Adipocyte (in vitro differentiated cells): ENCODE data around the gene EEF1AKMT3.

ENCODE experiments used
- DNase-seq: peaks from one replicate; pipeline ENCODE4 v3.0.0-alpha.2; 2015; ENCODE audit warnings: low read depth
- H3K27me3 ChIP-seq: replicated peaks from 2 replicates; pipeline ENCODE4 v1.7.0; 2013; ENCODE audit warnings: mild to moderate bottlenecking, low read length, moderate library complexity; ENCODE audit not compliant: control insufficient read depth, insufficient read depth
- H3K36me3 ChIP-seq: 2 replicates; pipeline ENCODE4 v1.7.0; 2013; ENCODE audit warnings: low read length, mild to moderate bottlenecking, moderate library complexity; ENCODE audit not compliant: control insufficient read depth, insufficient read depth, severe bottlenecking
- H3K4me1 ChIP-seq: 2 replicates; pipeline ENCODE4 v1.7.0; 2013; ENCODE audit warnings: mild to moderate bottlenecking, low read length, moderate library complexity; ENCODE audit not compliant: control insufficient read depth, insufficient read depth
- H3K4me3 ChIP-seq: 2 replicates; pipeline ENCODE4 v1.7.0; 2013; ENCODE audit warnings: mild to moderate bottlenecking, low read length, moderate library complexity
- H3K9ac ChIP-seq: 2 replicates; pipeline ENCODE4 v1.7.0; 2013; ENCODE audit warnings: mild to moderate bottlenecking, low read length, moderate library complexity
- H3K9me3 ChIP-seq: 2 replicates; pipeline ENCODE4 v1.7.0; 2013; ENCODE audit warnings: mild to moderate bottlenecking, low read length, moderate library complexity; ENCODE audit not compliant: control insufficient read depth

EEF1AKMT3 gene

DNA sequence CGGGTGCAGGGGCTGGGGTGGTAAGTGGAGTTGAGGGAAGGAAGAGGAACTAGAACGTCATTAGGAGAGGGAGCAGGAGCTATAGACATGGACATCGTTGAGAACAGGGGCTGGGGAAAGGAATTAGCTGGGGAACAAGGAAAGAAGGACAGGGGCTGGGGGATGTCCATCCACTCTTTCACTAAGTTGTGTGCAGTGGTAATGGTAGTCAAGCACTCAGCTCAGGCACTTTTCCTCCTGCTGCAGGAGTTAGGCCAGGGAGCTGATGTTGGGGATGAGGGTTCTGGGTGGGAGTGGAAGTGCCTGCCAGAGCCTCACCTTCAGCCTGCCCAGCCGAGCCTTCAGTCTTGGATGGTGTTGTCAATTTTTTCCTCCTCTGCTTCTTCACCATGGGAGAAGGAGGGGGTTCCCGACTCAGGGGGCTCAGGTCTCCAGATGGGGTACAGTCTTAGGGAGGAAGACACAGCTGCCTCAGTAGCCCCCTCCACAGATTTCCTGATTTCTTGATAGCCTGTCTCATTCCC is 43.0 kb upstream of the EEF1AKMT3 start:
- Histone ChIP-seq H3K4me3 (no peak overlapping the region), H3K9ac (no peak overlapping the region), H3K4me1 (peaks cover 6% of the 10 kb centered on the region), H3K27me3 (peaks cover 25% of the 10 kb centered on the region), H3K36me3 (no peaks in the 10 kb centered on the region), H3K9me3 (no peaks in the 10 kb centered on the region)
- no peak for DNase-seq

DNA sequence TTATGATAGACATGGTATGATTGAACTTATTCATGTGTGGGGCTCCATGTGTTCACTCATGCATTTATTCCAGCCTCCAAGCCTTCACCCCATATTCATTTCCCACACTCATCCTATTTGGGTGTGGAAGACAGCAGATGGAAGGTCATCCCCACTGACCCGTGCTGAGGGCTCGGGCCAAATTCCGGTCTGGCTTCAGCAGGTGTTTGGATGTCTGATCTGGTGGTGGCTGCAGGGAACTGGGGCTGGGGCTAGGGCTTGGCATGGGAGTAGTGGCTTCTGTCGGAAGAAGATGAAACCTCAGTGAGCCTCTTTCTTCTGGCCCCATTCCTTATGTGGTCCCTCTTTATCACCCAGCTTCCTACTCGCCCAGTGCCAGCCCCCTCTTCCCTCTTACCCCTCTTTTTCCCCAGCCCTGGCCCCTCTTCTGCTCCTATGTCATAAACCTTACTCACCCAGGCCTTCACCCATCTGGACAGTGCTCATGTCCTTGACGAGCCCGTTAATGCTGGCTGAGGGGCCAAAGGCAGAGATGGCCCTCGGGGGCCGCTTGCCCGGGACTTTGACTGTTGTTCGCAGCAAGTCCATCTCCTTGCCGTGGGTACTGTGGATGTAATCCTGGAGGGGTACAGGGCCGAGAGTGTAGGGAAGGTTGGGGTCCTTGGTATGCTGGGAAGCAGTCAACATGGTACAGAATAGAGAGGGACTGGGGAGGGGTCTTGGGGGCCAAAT is 41.9 kb upstream of the EEF1AKMT3 start:
- Histone ChIP-seq H3K4me1 (peaks cover 6% of the 10 kb centered on the region), H3K9me3 (no peaks in the 10 kb centered on the region), H3K9ac (no peak overlapping the region), H3K4me3 (no peak overlapping the region), H3K27me3 (peaks cover 34% of the 10 kb centered on the region), H3K36me3 (no peaks in the 10 kb centered on the region)
- no peak for DNase-seq

DNA sequence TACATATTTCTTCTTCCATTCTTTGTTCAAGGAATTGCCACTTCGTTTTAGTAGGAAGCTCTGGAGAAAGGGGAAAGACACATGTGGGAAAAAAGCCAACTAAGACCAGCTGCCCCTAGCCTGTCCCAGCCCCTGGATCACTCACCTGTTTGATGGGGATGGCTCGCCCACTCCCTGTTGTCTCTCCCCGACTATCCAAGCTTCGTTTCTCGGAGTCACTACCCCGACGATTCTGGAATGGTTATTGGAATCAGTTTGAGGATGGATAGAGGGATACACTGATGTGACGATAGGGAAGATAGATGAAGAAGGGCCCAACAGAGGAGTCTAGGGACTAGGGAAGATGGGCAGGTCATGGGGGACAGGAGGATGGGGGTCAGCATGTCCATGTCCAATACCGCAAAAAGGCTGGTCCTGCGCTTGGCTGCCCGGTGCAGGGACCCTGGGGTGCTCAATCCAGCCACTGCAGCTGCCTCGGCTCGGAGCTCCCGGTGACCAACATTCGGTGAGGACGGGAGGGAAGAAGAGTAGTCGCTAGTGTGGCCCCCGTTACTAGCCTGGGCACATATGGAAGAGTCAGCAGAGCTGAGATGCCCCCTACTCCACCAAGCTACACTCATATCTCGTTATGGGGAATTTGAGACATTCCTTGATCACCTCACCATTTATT is 40.9 kb upstream of the EEF1AKMT3 start:
- peaks cover 44% of the 10 kb centered on the region for H3K27me3 ChIP-seq
- peaks cover 2% of the 10 kb centered on the region for H3K4me1 ChIP-seq
- no peak overlapping the region for H3K4me3 ChIP-seq
- DNase-seq: no peak
- H3K9ac ChIP-seq: no peak overlapping the region
- no peaks in the 10 kb centered on the region for H3K9me3 ChIP-seq
- no peaks in the 10 kb centered on the region for H3K36me3 ChIP-seq

DNA sequence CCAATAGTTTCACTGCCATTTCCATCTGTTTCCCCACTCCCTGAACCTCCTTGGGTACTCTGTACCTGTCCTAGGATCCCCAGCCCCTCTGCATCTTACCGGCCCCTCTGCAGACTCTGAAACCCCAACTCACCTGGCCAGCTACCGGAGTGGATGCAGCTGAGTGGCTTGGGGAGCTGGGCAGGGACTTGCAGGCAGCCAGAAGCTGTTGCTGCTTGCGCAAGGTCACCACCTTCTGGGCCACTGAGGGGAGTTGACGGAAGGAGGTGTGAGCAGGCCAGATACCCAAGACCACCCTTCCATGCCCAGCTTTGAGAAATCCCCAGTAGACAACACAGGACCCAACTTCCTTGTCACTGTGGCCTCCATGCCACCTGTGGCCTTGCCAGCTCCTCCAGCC is 40.1 kb upstream of the EEF1AKMT3 start:
- H3K27me3 ChIP-seq: peaks cover 52% of the 10 kb centered on the region
- H3K36me3 ChIP-seq: no peaks in the 10 kb centered on the region
- no peak for DNase-seq
- H3K9ac ChIP-seq: no peak overlapping the region
- H3K4me1 ChIP-seq: no peaks in the 10 kb centered on the region
- H3K4me3 ChIP-seq: no peak overlapping the region
- H3K9me3 ChIP-seq: no peaks in the 10 kb centered on the region

DNA sequence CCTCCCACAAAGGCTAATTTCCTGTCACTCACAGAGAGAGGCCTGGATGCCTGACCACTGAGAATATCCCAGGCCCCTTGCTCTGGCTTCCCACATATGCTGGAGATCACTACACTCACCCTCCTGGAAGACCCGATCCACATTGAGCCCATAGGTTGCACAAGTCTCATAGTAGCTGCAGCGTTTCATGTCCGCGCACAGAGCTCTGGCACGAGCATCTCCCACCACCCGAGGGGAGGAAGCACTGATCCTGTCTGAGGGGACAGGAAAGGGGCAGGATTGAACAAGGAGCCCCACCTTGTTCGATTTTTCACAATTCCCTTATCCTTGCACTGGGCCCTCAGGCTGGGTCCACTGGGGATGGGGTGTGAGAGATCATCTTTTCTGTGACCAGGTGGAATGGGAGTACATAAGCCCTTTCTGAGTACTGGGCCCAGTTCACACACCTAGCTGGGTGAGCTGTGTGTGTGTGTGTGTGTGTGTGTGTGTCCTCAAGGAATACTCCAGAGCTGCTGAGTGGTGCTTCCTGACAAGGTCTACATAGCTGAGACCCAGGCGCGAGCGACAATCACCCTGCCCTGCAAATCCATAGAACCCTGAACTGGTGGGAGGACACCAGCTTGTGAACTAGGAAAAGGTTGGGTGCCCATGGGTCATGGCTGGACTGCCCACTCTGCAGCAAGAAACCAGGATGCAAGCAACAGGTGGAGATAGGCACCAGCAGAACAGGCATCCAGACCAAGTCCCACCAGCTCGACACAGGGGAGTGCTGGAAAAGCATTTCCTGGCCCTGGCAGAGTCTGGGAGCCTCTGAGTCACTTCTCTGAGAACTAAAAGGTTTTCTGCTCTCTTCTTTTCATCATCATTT is 39.5 kb upstream of the EEF1AKMT3 start:
- Histone ChIP-seq H3K4me3 (no peak overlapping the region), H3K9me3 (no peaks in the 10 kb centered on the region), H3K4me1 (no peaks in the 10 kb centered on the region), H3K27me3 (peaks cover 52% of the 10 kb centered on the region), H3K36me3 (no peaks in the 10 kb centered on the region), H3K9ac (no peak overlapping the region)
- no peak for DNase-seq

DNA sequence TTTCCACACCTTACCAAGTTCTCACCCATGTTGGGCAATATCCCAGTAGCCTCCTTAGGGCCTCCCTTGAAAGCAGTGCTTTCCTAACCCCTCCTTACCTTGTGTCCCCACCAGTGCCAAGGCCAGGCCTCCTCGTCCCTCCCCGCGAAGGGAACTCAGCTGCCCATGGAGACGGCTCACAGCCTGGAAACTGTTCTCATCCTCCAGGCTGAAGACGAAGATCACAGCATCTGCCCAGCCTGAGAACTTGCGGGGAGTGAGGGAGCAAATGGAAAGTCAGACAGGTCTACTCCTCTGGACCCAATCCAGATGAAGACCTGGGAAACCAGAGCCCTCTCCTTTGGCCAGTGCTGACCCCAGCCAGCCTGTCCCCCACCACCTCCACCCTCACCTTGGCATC is 38.5 kb upstream of the EEF1AKMT3 start:
- Histone ChIP-seq H3K4me1 (no peaks in the 10 kb centered on the region), H3K9me3 (no peaks in the 10 kb centered on the region), H3K4me3 (no peak overlapping the region), H3K9ac (no peak overlapping the region), H3K27me3 (peaks cover 53% of the 10 kb centered on the region), H3K36me3 (no peaks in the 10 kb centered on the region)
- no peak for DNase-seq

DNA sequence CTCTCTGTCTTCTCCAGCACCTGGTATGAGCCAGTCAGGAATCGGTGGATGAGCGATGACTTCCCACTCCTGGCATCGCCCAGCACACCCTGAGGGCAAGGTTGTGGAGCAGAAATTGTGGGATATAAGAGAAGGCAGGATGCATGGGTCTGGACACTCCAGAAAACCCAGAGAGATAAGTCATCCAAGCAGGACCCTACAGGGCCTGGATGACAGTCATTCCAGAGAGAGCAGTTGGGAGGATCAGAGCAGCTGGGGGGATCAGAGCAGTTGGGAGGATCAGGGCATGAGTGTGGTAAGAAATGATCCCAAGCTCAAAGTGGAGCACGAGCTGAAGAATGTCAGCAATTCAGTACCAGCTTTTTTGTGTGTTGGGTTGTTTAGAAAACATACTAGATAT is 37.8 kb upstream of the EEF1AKMT3 start:
- Histone ChIP-seq H3K4me1 (no peaks in the 10 kb centered on the region), H3K9me3 (no peaks in the 10 kb centered on the region), H3K36me3 (no peaks in the 10 kb centered on the region), H3K4me3 (no peak overlapping the region), H3K9ac (no peak overlapping the region), H3K27me3 (peaks cover 60% of the 10 kb centered on the region)
- DNase-seq: no peak

DNA sequence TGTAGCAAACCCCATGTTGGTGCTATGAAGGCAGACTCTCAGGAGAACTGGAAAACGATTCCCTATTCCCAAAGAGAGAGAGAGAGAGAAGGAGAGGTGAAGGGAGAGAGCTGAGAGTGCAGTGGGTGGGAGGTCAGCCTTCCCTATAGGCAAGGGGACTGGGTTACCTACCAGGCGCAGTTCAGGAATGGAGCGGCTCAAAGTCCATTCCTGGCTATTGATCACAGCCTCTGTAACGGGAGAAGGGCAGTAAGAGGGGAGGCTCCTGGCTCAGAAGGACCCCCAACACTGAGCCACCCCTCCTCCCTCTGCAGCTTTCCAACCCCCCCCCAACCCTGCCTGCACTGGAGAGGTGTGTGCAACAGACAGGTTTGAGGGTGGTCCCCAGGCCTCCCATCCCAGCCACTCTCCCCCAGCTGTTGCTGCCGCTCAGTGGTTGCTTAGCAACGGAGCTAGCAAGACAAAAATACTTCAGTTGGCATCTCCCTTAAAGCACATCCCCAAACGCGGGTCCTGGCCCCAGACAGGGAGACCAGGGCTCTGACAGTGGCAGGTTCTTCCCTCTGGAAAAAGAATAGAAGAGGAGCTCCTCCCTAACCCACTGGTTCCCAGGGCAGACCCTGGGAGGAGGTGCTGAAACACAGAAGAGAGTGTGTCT is 37.1 kb upstream of the EEF1AKMT3 start:
- Histone ChIP-seq H3K4me1 (no peaks in the 10 kb centered on the region), H3K9ac (no peak overlapping the region), H3K36me3 (no peaks in the 10 kb centered on the region), H3K27me3 (peaks cover 66% of the 10 kb centered on the region), H3K9me3 (no peaks in the 10 kb centered on the region), H3K4me3 (no peak overlapping the region)
- no peak for DNase-seq

DNA sequence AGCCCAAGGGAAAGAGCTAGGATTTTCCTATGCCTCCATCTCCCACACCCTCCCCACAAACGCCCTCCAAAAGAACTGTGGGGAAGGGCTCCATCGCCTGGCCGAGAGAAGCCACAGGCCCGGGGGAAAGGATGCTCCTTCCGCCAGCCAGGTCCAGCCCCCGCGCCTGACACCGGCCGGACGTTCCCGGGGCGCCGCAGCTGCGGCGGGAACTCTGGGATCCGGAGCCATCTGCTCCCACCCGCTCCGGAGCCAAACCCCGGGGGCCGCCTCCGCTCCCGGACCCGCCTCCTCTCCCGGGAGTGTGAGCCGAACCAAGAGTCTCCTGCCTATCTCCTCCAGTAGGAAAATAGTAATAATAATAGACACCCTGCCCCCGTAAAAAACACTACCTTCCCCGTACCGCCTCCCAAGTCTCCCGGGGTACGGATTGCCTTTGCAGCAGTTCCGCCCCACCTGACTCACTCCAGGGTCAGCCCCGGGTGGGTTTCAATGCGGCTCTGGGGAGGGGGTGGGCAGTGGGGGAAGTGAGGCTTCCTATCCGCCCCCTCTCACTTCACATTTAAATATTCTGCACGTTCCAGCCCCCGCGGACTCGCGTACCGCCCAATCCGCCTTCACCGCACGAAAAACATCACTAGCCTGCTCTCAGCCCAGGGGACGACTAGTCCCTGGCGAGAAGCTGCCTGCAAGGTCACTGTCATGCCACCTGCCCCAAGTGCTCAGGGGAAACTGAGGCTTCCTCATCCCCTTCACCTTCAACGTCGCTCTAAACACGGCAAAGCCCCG is 36.3 kb upstream of the EEF1AKMT3 start:
- Histone ChIP-seq H3K27me3 (peaks cover 66% of the 10 kb centered on the region), H3K4me1 (no peaks in the 10 kb centered on the region), H3K9ac (no peak overlapping the region), H3K9me3 (no peaks in the 10 kb centered on the region), H3K4me3 (no peak overlapping the region), H3K36me3 (no peaks in the 10 kb centered on the region)
- peak; percentile 62 for DNase-seq

DNA sequence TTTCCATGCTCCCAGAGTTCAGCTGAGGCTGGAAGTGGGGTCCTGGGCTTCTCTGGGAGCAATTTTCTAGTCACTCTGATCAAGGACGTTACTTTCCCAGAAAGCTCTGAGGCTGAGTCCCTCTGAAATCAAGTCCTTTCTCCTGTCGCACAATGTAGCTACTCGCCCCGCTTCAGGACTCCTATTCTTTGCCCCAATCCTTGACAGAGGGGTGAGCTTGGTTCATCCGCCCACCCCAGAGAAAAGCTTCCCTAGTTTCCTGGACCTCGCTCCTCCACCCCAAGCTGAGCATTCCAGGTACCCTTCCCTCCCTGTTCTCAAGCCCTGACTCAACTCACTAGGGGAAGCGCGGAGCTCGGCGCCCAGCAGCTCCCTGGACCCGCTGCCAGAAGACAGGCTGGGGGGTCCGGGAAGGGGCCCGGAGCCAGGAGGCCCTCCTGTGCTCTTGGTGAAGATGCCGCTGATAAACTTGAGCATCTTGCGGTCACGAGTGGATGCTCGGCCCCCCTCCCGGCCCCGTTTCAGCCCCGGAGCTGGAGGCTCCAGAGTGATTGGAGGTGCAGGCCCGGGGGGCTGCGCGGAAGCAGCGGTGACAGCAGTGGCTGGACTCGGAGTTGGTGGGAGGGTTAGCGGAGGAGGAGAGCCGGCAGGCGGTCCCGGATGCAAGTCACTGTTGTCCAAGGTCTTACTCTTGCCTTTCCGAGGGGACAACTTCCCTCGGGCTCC is 35.5 kb upstream of the EEF1AKMT3 start:
- no peak overlapping the region for H3K9ac ChIP-seq
- no peaks in the 10 kb centered on the region for H3K36me3 ChIP-seq
- H3K27me3 ChIP-seq: peaks cover 65% of the 10 kb centered on the region
- no peak overlapping the region for H3K4me3 ChIP-seq
- no peaks in the 10 kb centered on the region for H3K4me1 ChIP-seq
- DNase-seq: no peak
- no peaks in the 10 kb centered on the region for H3K9me3 ChIP-seq
